HG03457 (cell line): ENCODE results near the gene PHF21B.

Experiments used
- ATAC-seq: cut with Tn5 transposase; IDR thresholded peaks from one replicate; pipeline ENCODE4 v1.9.1; 2021; ENCODE audit warnings: moderate number of reproducible peaks; ENCODE audit not compliant: unreplicated experiment

The PHF21B gene

DNA sequence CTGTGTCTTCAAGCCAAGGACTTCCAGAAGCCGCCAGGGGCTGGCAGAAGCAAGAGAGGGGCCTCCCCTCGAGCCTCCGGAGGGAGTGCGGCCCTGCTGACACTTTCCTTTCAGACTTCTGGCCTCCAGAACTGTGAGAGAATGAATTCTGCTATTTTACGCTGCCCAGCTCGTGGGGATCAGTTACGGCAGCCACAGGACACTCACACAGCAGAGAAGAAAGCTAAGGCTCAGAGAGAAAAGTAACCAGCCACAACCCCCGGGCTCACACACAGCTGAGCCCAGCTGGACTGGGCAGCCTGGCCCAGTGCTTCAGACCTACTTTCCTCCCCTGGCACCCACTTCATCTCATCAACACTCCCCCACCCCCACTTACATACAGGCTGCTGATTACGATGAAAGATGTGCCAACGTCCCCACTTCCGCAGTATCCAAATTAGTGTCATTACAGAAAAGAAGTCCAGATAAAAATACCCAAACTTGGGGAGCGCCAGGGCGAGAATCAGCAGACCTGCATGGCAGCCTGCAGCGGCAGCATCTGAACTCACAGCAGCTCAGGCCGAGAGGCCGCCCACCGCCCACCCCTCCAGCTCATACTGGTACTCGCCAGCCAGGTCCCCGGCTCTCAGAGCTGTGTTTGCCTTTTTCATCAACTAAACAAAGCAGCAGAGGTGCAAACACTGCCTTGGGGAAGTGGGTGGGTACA, 15.3 kb downstream of the PHF21B start:
- no peak for ATAC-seq

DNA sequence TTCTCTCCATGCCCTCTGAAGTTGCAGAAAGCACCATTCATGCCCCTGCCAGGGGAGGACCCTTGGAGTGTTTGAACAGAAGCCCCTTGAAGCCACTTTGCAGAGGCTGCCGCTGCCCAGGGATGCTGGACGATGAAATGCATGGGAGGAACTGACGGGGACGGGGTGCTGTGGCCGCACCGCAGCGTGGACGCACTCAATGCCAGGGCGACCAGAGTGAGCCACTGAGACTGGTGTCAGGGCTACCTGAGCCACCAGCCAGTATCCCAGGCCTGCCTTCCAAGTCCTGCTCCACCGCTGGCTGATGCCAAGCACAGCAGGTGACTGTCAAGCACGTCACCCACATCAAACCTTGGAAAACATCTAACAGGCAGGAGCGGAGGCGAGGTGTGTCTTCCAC, 17.6 kb downstream of the PHF21B start:
- ATAC-seq = no peak

DNA sequence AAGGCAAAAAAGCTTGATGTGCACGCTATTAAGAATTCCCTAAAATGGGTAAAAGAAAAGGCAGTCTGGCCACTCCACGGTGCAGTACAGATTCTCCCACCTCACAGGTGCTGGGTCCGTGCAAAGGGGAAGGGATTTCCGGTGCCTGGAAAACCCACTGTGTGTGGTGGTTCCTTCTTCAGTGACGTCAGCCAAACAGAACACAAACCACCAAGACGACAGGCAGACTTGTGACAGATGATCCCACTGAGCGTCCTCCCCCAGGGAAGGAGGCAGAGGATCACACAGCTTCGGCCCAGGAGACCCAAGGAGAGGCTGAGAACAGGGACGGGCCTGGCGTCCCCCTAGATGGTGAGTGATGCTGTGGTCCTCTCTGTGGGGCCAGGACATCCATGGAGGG, 18.6 kb downstream of the PHF21B start:
- no peak for ATAC-seq

- no peak for ATAC-seq
These were observed 19.0 kb downstream of the PHF21B start for GRCh38 chr22:44990810-44991209.

- no peak for ATAC-seq
These were observed 19.5 kb downstream of the PHF21B start for GRCh38 chr22:44990328-44990727.

DNA sequence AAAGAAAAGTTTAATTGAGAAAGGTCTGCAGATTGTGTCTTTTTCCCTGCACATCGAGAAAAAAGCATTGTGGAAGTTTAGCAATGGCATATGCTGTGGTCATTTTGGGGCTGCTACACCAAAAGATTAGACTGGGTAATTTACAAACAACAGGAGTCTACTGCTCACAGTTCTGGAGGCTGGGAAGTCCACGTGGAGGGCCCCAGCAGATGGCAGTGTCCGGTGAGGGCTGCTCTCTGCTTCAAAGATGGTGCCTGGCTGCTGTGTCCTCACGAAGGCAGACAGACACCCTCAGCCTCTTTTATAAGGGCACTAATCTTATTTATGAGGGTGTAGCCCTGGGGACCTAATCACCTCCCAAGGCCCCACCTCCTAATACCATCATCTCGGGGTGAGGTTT, 21.1 kb downstream of the PHF21B start:
- ATAC-seq = no peak

DNA sequence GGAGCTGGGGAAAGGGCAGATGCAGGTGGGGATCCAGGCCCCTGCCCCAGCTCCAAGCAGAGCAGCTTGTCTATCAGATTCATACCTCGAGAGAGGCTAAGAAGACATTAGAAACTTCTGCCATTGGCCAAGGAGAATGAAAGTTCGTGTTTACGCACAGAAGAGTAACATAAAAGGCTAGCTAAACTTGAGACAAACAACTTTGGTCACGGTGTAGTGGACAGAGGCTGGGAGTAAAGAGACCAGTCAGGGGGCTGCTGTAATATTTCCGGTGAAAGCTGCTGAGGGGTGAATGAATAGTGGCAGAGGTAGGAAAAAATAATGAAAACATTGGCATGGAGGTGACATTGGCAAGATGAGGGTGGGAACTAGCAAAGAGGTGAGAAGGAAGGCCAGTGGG, 22.9 kb downstream of the PHF21B start:
- no peak for ATAC-seq

- no peak for ATAC-seq
These were observed 23.8 kb downstream of the PHF21B start for GRCh38 chr22:44985906-44986527.

DNA sequence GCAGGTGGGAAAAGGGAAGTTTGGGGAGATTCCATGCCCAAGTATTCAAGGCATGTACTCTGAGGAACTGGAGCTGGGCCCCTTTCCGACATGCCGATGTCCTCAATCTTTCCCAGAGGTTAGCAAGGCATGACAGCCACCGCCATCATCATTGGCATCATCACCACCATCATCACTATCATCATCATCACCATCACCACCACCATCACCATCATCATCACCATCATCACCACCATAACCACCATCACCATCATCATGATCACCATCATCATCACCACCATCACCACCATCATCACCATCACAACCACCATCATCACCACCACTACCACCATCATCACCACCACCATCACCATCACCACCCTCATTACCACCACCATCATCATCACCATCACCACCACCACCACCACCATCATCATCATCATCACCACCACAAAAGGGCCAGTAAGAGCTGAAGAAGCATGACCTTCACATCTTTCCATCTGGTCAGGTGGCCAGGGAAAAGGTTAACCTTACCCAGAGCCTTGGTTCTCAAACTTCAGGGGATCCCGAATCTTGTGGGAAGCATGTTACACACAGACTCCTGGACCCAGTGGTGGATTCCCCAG, 25.8 kb downstream of the PHF21B start:
- ATAC-seq = no peak

DNA sequence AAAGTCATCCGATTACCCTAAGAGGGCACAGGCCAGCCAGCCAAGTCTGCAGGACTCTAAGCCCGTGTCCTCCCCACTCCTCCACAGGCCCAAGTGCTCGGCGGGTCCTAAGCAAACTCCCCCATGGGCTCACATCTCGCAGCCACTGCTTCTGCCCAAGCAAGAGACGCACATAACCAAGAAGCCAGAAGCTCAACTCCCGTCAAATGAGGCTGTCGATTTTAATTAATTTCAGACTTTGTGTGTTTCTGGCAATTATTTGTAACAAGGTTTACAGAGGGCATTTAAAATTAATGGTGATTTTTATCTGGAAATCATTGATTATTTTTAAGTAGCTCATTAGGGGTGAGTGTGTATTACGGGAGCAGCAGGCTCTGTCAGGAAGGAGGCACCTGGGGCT, 27.4 kb downstream of the PHF21B start:
- ATAC-seq = no peak

DNA sequence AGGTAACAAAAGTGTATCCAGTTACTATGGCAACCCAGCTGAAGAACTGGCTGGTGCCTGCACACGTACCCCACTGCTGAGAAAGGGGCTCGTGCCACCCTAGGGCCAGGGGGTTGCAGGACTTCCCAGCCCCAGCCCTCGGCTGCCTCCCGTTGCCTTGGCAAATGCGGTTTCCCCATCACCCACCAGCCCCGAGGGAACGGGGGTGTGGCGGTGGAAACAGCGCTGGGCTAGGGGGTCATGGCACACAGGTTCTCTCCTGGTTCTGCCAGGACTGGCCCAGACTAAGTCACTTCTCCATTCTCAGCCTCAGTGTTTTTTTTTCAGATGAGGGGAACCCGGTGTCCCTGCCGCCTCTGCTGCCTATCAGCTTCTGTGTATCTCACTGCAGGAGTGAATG, 27.9 kb downstream of the PHF21B start:
- no peak for ATAC-seq

DNA sequence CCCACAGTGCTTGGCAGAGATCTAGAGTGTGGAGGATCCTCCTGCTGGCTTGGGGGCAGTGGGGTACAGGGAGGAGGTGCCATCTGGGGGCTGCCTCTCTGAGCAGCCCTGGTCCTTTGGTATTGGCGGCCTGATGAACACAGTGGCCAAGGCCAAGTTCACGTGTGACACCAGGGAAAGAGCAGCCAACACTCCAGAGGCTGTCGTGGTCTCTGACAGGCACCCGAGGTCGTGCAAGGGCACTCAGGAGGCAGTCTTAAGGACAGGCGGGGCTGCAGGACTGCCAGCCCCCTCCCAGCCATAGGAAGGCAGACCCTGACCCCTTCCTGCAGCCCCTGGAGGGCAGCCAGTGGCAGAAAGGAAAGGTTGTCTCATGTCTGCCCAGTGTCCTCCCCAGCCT, 30.7 kb downstream of the PHF21B start:
- ATAC-seq = no peak

DNA sequence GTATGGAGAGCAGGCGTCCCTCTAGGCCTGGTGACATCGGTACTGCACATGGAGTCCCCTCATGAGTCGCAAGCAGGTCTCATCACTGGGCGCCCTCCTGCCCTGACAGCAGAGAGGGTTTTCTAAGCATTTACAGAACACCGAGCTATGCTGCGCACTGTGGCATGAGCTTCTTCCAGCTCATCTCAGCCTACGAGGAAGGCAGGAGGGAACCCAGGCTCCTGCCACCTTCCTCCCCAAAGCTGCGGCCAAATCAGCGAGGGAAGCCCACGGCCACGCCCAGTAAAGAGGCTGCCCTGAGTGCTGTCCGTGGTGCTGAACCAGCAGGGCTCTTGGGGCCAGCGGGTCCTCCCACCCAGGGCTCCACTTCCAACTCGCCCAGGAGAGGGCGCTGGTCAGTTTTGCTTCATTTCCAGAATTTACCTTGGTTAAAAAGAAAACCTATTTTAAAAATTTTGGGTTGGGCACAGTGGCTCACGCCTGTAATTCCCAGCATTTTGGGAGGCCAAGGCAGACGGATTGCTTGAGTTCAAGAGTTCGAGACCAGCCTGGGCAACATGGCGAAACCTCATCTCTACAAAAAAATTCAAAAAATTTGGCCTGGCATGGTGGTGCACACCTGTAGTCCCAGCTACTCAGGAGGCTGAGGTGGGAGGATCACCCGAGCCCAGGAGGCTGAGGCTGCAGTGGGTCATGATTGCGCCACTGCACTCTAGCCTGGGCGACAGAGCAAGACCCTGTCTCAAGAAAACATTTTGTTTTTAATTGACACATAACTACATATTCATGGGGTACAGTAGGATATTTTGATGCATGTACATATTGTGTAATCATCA, 34.2 kb downstream of the PHF21B start:
- no peak for ATAC-seq

DNA sequence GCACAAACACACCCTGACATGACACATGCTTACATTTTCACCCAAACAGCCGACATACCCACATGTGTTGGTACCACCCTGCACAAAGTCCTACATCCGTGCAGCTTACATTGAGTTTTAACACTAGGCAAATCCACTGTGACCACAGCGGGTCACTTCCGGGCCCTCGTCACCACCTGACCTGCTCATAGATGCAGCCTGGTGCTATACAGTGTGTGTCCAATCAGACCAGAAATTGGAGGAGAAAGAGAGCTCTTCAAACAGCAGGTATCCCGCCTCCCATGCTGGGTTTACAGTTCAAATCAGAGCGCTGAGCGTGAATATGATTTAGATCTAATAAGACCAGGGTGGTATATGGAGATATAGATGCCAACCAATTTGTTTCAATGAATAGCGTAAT, 35.4 kb downstream of the PHF21B start:
- ATAC-seq = no peak

DNA sequence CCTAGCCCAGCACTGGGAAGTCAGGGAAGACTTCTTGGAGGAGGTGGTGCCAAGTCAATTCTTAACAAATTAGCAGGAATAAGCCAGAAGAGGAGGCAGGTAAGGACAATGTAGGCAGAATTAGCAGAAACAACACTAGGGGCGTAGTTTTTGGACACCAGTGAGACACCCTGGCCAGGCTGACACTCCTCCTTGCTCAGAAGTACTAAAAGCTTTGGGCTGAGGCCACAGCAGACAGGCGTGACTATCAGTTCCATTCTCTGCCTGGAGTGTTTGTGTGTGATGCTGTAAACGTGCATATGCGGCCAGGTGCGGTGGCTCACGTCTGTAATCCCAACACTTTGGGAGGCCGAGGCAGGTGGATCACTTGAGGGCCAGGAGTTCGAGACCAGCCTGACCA, 36.0 kb downstream of the PHF21B start:
- ATAC-seq = no peak

DNA sequence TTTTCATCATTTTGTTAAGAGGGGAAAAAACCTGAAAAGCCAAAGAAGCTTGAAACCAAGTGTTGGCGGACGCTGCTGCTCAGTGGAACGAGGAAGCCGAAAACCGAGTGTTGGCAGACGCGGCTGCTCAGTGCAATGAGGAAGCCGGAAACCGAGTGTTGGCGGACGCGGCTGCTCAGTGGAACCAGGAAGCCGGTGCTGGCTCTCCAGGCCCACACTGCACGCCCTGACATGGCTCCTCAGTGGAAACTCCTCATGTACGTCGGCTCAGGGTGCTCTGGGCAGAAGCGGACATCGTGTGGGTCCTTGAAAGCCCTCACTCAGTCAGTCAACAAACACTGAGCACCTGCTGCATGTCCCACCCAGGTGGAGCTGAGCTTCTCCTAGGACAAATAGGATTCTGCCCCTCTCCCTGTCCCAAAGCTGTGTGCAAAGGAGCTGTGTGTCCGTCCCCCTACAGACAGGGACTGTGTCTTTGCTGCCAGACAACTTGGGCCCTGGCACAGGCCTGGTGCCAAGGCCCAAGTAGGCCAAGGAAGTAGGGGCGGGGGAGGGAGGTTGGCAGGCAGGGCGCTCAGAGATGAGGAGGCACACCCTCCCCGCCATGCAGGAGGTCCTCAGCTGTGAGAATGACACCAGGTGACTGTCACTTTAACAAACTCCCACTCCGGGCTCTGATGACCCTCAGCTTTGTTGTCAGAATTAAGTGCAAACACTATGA, 37.3 kb downstream of the PHF21B start:
- ATAC-seq = no peak

DNA sequence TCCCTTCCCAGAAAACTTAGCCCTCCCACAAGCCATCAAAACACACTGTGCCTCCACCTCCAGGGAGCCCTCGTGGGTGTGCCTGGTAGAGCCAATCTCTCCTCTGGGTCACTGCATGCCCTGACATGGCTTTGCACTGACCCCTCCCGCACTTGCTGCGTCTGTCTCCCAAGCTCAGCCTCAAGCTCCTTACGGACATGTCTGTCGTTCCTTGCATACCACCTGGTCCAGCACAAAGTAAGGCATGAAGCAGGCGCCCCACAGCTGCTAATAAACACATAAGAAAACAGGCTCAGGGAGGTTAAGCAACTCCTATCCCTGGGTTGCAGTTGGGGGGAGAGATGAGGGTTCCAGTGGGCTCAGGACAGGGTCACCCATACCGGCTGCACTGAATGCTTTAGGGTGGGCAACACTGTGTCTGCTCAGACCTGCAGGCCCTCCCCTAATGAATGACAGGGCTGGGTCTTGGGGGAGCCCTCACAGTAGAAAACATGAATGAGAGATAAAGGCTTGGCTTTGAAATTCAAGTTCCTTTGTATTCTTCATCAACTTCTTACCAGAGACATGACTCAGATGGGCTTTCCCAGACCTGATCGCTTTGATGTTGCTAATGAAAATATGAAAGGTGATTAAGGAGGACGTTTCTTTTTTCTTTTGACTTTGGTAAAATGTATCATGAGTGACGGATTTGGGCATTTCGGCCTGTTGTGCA, 38.0 kb downstream of the PHF21B start:
- no peak for ATAC-seq

- no peak for ATAC-seq
These were observed 39.5 kb downstream of the PHF21B start for GRCh38 chr22:44970291-44970690.

GRCh38 chr22:44969817-44970216, 40.0 kb downstream of the PHF21B start:
- ATAC-seq = no peak

GRCh38 chr22:44968736-44969135, 41.1 kb downstream of the PHF21B start:
- no peak for ATAC-seq
